IPS-18a (cell line): Measurements from ENCODE around the gene GUCY1A2.
"Not testable (repeated sequence)": the region's sequence is repeated elsewhere in the genome, so short reads cannot be mapped to it uniquely, and the experiment has no call there.

Experiments
- H3K27ac ChIP-seq: one replicate; pipeline ENCODE4 v1.5.1; 2013; ENCODE audit warnings: low read length
- H3K27me3 ChIP-seq: one replicate; pipeline ENCODE4 v1.6.1; 2013; ENCODE audit warnings: mild to moderate bottlenecking, low read length; ENCODE audit not compliant: control insufficient read depth, insufficient read depth
- H3K36me3 ChIP-seq: one replicate; pipeline ENCODE4 v1.6.1; 2013; ENCODE audit warnings: low read depth, low read length; ENCODE audit not compliant: control insufficient read depth
- H3K4me1 ChIP-seq: one replicate; pipeline ENCODE4 v1.6.1; 2013; ENCODE audit warnings: low read depth, low read length; ENCODE audit not compliant: control insufficient read depth
- H3K4me3 ChIP-seq: one replicate; pipeline ENCODE4 v1.5.1; 2013; ENCODE audit warnings: low read length
- H3K9ac ChIP-seq: one replicate; pipeline ENCODE4 v1.6.1; 2013; ENCODE audit warnings: mild to moderate bottlenecking, low read length, moderate library complexity
- H3K9me3 ChIP-seq: one replicate; pipeline ENCODE4 v1.6.1; 2013; ENCODE audit warnings: low read depth, low read length; ENCODE audit not compliant: control insufficient read depth

GUCY1A2 gene

GRCh38 chr11:107018219-107018901 lies at the start of gene GUCY1A2:
Gene GUCY1A2 (minus strand): TSS chr11:107018476. CDS start chr11:107018055, 421 bp downstream.
- H3K9me3 ChIP-seq: no peaks in the 10 kb centered on the region
- no peak within 1 kb of the TSS for H3K9ac ChIP-seq
- H3K36me3 ChIP-seq: no peaks in the 10 kb centered on the region
- peaks cover 26% of the 10 kb centered on the region for H3K27me3 ChIP-seq
- H3K4me3 ChIP-seq: peak within 1 kb of the TSS; percentile 62
- H3K27ac ChIP-seq: no peak within 1 kb of the TSS
- H3K4me1 ChIP-seq: no peaks in the 10 kb centered on the region

- no peak overlapping the region for H3K4me3 ChIP-seq
- H3K27me3 ChIP-seq: no peaks in the 10 kb centered on the region
- H3K36me3 ChIP-seq: no peaks in the 10 kb centered on the region
- H3K4me1 ChIP-seq: no peaks in the 10 kb centered on the region
- H3K27ac ChIP-seq: no peak overlapping the region
- H3K9ac ChIP-seq: no peak overlapping the region
- H3K9me3 ChIP-seq: peaks cover 18% of the 10 kb centered on the region
Observed at GRCh38 chr11:107054391-107054790, 36.1 kb upstream of the GUCY1A2 start.

GRCh38 chr11:107051332-107051731 lies 33.1 kb upstream of the GUCY1A2 start:
- not testable (repeated sequence) for H3K9ac ChIP-seq, H3K4me1 ChIP-seq, H3K27me3 ChIP-seq, H3K36me3 ChIP-seq, H3K4me3 ChIP-seq, H3K27ac ChIP-seq
- peaks cover 21% of the 10 kb centered on the region for H3K9me3 ChIP-seq

GRCh38 chr11:107050899-107051298 lies 32.6 kb upstream of the GUCY1A2 start:
- not testable (repeated sequence) for H3K27ac ChIP-seq, H3K4me3 ChIP-seq, H3K27me3 ChIP-seq, H3K4me1 ChIP-seq, H3K9ac ChIP-seq, H3K36me3 ChIP-seq
- peaks cover 21% of the 10 kb centered on the region for H3K9me3 ChIP-seq

GRCh38 chr11:107050121-107050520 lies 31.8 kb upstream of the GUCY1A2 start:
- H3K4me3 ChIP-seq: no peak overlapping the region
- no peaks in the 10 kb centered on the region for H3K4me1 ChIP-seq
- H3K9ac ChIP-seq: no peak overlapping the region
- no peaks in the 10 kb centered on the region for H3K27me3 ChIP-seq
- no peak overlapping the region for H3K27ac ChIP-seq
- H3K36me3 ChIP-seq: no peaks in the 10 kb centered on the region
- H3K9me3 ChIP-seq: peaks cover 21% of the 10 kb centered on the region

- peaks cover 5% of the 10 kb centered on the region for H3K9me3 ChIP-seq
- H3K4me1 ChIP-seq: no peaks in the 10 kb centered on the region
- no peaks in the 10 kb centered on the region for H3K27me3 ChIP-seq
- H3K36me3 ChIP-seq: no peaks in the 10 kb centered on the region
- H3K9ac ChIP-seq: no peak overlapping the region
- H3K27ac ChIP-seq: no peak overlapping the region
- no peak overlapping the region for H3K4me3 ChIP-seq
Observed at GRCh38 chr11:107044503-107044902, 26.2 kb upstream of the GUCY1A2 start.

GRCh38 chr11:107043242-107044006 lies 25.1 kb upstream of the GUCY1A2 start:
- Histone ChIP-seq H3K27ac (no peak overlapping the region), H3K4me1 (no peaks in the 10 kb centered on the region), H3K9ac (no peak overlapping the region), H3K4me3 (no peak overlapping the region), H3K9me3 (no peaks in the 10 kb centered on the region), H3K27me3 (no peaks in the 10 kb centered on the region), H3K36me3 (no peaks in the 10 kb centered on the region)

GRCh38 chr11:107042748-107043147 lies 24.5 kb upstream of the GUCY1A2 start:
- Histone ChIP-seq H3K9me3 (no peaks in the 10 kb centered on the region), H3K4me1 (no peaks in the 10 kb centered on the region), H3K27ac (no peak overlapping the region), H3K36me3 (no peaks in the 10 kb centered on the region), H3K4me3 (no peak overlapping the region), H3K27me3 (no peaks in the 10 kb centered on the region), H3K9ac (no peak overlapping the region)

GRCh38 chr11:107041088-107041444 lies 22.8 kb upstream of the GUCY1A2 start:
- no peaks in the 10 kb centered on the region for H3K27me3 ChIP-seq
- H3K36me3 ChIP-seq: no peaks in the 10 kb centered on the region
- H3K9ac ChIP-seq: no peak overlapping the region
- no peaks in the 10 kb centered on the region for H3K4me1 ChIP-seq
- H3K4me3 ChIP-seq: no peak overlapping the region
- H3K27ac ChIP-seq: no peak overlapping the region
- H3K9me3 ChIP-seq: no peaks in the 10 kb centered on the region

- Histone ChIP-seq H3K27me3 (no peaks in the 10 kb centered on the region), H3K9me3 (no peaks in the 10 kb centered on the region), H3K27ac (no peak overlapping the region), H3K4me1 (no peaks in the 10 kb centered on the region), H3K36me3 (no peaks in the 10 kb centered on the region), H3K4me3 (no peak overlapping the region), H3K9ac (no peak overlapping the region)
Observed at GRCh38 chr11:107040433-107041087, 22.3 kb upstream of the GUCY1A2 start.

GRCh38 chr11:107025673-107026072 lies 7.4 kb upstream of the GUCY1A2 start:
- H3K9me3 ChIP-seq: no peaks in the 10 kb centered on the region
- no peaks in the 10 kb centered on the region for H3K36me3 ChIP-seq
- H3K27me3 ChIP-seq: peaks cover 3% of the 10 kb centered on the region
- H3K27ac ChIP-seq: no peak overlapping the region
- no peak overlapping the region for H3K4me3 ChIP-seq
- no peak overlapping the region for H3K9ac ChIP-seq
- no peaks in the 10 kb centered on the region for H3K4me1 ChIP-seq
